ENCODE measurements around the gene BMP2K.

- no peak for TF ChIP-seq POLR2AphosphoS5 (IDR thresholded peaks at IDR 0.05)
- TF ChIP-seq CTCF (IDR thresholded peaks at IDR 0.05): peak; percentile 58 to 72 (median 67)
Observed at GRCh38 chr4:78864405-78865024, 88.4 kb downstream of the BMP2K start.
